ENCODE measurements around the gene PTP4A2.

The PTP4A2 gene

GRCh38 chr1:31959521-31960340 lies 21.6 kb upstream of the PTP4A2 start:
- no peak for DNase-seq (ENCODE audit: low read depth)
- no peak overlapping the region for H3K4me3 ChIP-seq (ENCODE audit: low read length)
- no peak for TF ChIP-seq CTCF (conservative IDR thresholded peaks at IDR 0.05; ENCODE audit: low read depth, low read length)

- no peak for DNase-seq (ENCODE audit: low read depth)
- no peak for TF ChIP-seq CTCF (conservative IDR thresholded peaks at IDR 0.05; ENCODE audit: low read depth, low read length)
- no peak overlapping the region for H3K4me3 ChIP-seq (ENCODE audit: low read length)
Observed at GRCh38 chr1:31957701-31958674, 19.8 kb upstream of the PTP4A2 start.

GRCh38 chr1:31955917-31956736 lies 18.0 kb upstream of the PTP4A2 start:
- peak; percentile 62 for TF ChIP-seq CTCF (conservative IDR thresholded peaks at IDR 0.05; ENCODE audit: low read depth, low read length)
- peak; percentile 97 for DNase-seq (ENCODE audit: low read depth)
- H3K4me3 ChIP-seq (ENCODE audit: low read length) = no peak overlapping the region

- DNase-seq (ENCODE audit: low read depth) = peak; percentile 96
- no peak for TF ChIP-seq CTCF (conservative IDR thresholded peaks at IDR 0.05; ENCODE audit: low read depth, low read length)
- no peak overlapping the region for H3K4me3 ChIP-seq (ENCODE audit: low read length)
Observed at GRCh38 chr1:31954607-31955283, 16.6 kb upstream of the PTP4A2 start.

GRCh38 chr1:31952825-31953220 lies 14.7 kb upstream of the PTP4A2 start:
- no peak for DNase-seq (ENCODE audit: low read depth)
- TF ChIP-seq CTCF (conservative IDR thresholded peaks at IDR 0.05; ENCODE audit: low read depth, low read length) = no peak
- H3K4me3 ChIP-seq (ENCODE audit: low read length) = no peak overlapping the region

GRCh38 chr1:31951276-31951675 lies 13.1 kb upstream of the PTP4A2 start:
- DNase-seq (ENCODE audit: low read depth) = no peak
- H3K4me3 ChIP-seq (ENCODE audit: low read length) = no peak overlapping the region
- TF ChIP-seq CTCF (conservative IDR thresholded peaks at IDR 0.05; ENCODE audit: low read depth, low read length) = no peak

Measured in retinal pigment epithelial cell (primary cell).